ENCODE results near the gene NDUFA12. TPM values are rescaled to one million over a fixed set of nuclear protein-coding genes. Genes with fewer than 3 reads are reported as not detected.

NDUFA12 gene
- total RNA-seq, 1 experiment from 2014 or later, result 79.7 TPM

DNA sequence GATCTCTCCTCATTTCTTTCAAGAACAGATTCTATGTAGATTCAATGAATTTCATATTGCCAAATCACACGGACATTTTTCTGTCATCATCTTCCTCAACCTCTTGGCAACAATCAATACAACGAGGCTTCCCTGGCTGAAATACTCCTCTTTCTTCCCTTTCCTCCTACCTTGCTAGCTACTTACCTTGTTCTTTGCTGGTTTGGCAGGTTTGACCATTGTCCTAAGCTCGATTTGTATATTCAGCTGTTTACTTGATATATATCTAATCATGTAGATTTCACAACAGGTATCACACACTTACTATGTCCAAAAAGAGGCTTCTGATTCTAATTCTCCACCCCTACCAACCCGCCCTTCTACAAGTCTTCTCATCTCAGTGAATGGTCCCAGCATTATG, 23.6 kb downstream of the NDUFA12 start:
- Histone ChIP-seq H3K27me3 (ENCODE audit: insufficient read depth, low read length) (no peaks in the 10 kb centered on the region), H3K9me3 (ENCODE audit: control insufficient read depth in 1 of 2, insufficient read depth in 1 of 2, low read depth in 1 of 2, low read length in 2 of 2) (no peaks in the 10 kb centered on the region), H4K20me1 (ENCODE audit: insufficient read depth) (peaks cover 10% of the 10 kb centered on the region), H3K4me2 (ENCODE audit: low read length) (no peak overlapping the region), H3K9me2 (ENCODE audit: insufficient read depth) (no peaks in the 10 kb centered on the region), H3K4me3 (replicated peaks in 1 of 2; ENCODE audit: low read depth in 1 of 2, low read length in 2 of 2) (no peak overlapping the region), H3K27ac (ENCODE audit: low read depth, low read length) (no peak overlapping the region), H3K79me2 (ENCODE audit: insufficient read depth, low read length) (peaks cover 18% of the 10 kb centered on the region), H2AFZ (ENCODE audit: low read depth, low read length, poor library complexity, severe bottlenecking) (no peak overlapping the region), H3K36me3 (ENCODE audit: control insufficient read depth in 1 of 2, insufficient read depth in 2 of 2, low read length in 2 of 2) (no peaks in the 10 kb centered on the region), H3K9ac (ENCODE audit: low read length) (no peak overlapping the region), H3K4me1 (ENCODE audit: control insufficient read depth in 1 of 2, insufficient read depth in 2 of 2, low read length in 2 of 2) (no peaks in the 10 kb centered on the region; a peak in 1 of 4 replicates)
- POLR2A ChIA-PET, result no interaction called here
- DNase-seq (ENCODE audit: low read depth, low spot score) (no peak), ATAC-seq (no peak)
- RAD21 ChIA-PET (ENCODE audit: low non-redundant PET in 1 of 2, low total read pairs in 2 of 2, uncharacterized antibody in 2 of 2, unreplicated experiment in 2 of 2), result no interaction called here
- intact Hi-C loops (cut with micrococcal nuclease), result loop anchor here (10.0 kb wide), 1 partner anchor 435 kb away; no protein-coding TSS in a partner anchor
- CTCF ChIA-PET, result no interaction called here
- no TSS peak for BruUV-seq (replicated peaks)
- no peak for TF ChIP-seq ATF3 (IDR thresholded peaks at IDR 0.05)
- TF ChIP-seq POLR2A (IDR thresholded peaks at IDR 0.05; ENCODE audit: borderline replicate concordance, extremely low read depth, insufficient read depth, insufficient read length), result no peak
- TF ChIP-seq CTCF (IDR thresholded peaks at IDR 0.05 in 2 of 3, conservative IDR thresholded peaks at IDR 0.05 in 1 of 3; ENCODE audit: borderline replicate concordance in 1 of 3, insufficient read depth in 1 of 3, low read depth in 2 of 3, low read length in 2 of 3), result no peak
- no peak for TF ChIP-seq ZFX (IDR thresholded peaks at IDR 0.05)

GRCh38 chr12:94977766-94978468, 25.6 kb downstream of the NDUFA12 start:
- Histone ChIP-seq H3K4me1 (ENCODE audit: control insufficient read depth in 1 of 2, insufficient read depth in 2 of 2, low read length in 2 of 2) (no peaks in the 10 kb centered on the region), H4K20me1 (ENCODE audit: insufficient read depth) (peaks cover 10% of the 10 kb centered on the region), H3K4me3 (replicated peaks in 1 of 2; ENCODE audit: low read depth in 1 of 2, low read length in 2 of 2) (no peak overlapping the region), H3K27me3 (ENCODE audit: insufficient read depth, low read length) (no peaks in the 10 kb centered on the region), H3K79me2 (ENCODE audit: insufficient read depth, low read length) (peaks cover 18% of the 10 kb centered on the region), H3K9me2 (ENCODE audit: insufficient read depth) (no peaks in the 10 kb centered on the region), H3K9me3 (ENCODE audit: control insufficient read depth in 1 of 2, insufficient read depth in 1 of 2, low read depth in 1 of 2, low read length in 2 of 2) (no peaks in the 10 kb centered on the region), H3K27ac (ENCODE audit: low read depth, low read length) (no peak overlapping the region), H3K9ac (ENCODE audit: low read length) (no peak overlapping the region), H3K36me3 (ENCODE audit: control insufficient read depth in 1 of 2, insufficient read depth in 2 of 2, low read length in 2 of 2) (no peaks in the 10 kb centered on the region), H2AFZ (ENCODE audit: low read depth, low read length, poor library complexity, severe bottlenecking) (no peak overlapping the region), H3K4me2 (ENCODE audit: low read length) (no peak overlapping the region)
- ChIA-PET POLR2A (no interaction called here), RAD21 (ENCODE audit: low non-redundant PET in 1 of 2, low total read pairs in 2 of 2, uncharacterized antibody in 2 of 2, unreplicated experiment in 2 of 2) (no interaction called here), CTCF (no interaction called here)
- DNase-seq (ENCODE audit: low read depth, low spot score), result no peak
- ATAC-seq, result no peak
- BruUV-seq (replicated peaks), result no TSS peak
- TF ChIP-seq ZNF274 (IDR thresholded peaks at IDR 0.05; ENCODE audit: low read depth, low read length), result no peak
- no peak for TF ChIP-seq SP1 (IDR thresholded peaks at IDR 0.05; ENCODE audit: low read depth)
- no peak for TF ChIP-seq TCF7L2 (IDR thresholded peaks at IDR 0.05; ENCODE audit: borderline replicate concordance, extremely low read depth, insufficient read depth, insufficient read length)
- intact Hi-C loops (cut with micrococcal nuclease), result loop anchor here (10.0 kb wide), 1 partner anchor 433 kb away; no protein-coding TSS in a partner anchor

Data from HCT116 (cell line).